ENCODE data around the gene NAV2.

The NAV2 gene

DNA sequence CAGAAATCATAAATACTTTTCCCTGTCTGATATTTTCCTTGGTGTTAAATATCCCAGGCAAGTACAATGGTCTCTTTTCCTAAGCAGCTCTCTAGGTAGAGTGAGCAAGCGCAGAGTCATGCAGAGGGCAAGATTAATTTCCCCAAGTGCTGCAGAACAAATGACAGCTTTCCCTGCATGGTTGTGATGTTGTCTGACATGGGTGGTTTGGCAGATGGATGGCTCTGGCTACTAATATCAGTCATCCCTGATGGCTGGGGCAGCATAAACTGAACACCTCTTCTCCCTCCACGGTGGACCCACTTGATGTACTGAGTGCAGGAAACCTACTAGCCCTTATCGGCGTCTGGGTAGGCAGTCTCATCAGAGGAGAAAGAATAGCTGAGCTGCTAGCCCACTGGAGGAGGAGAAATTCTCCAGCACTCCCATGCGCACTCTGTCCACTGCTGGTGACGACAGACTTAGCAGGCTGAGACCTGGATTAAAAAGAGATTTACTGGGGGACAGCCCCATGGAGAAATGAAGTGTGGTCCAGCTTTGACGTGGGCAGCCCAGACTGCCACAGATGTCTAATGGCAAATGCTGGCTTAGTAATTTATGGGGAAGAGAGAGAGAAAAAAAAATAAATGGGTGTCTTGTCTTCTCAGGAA lies 244.8 kb downstream of the NAV2 start:
- Histone ChIP-seq H3K27ac (ENCODE audit: low read depth, low read length) (no peak overlapping the region), H2AK5ac (ENCODE audit: low read length) (no peak overlapping the region), H2BK5ac (ENCODE audit: low read depth, low read length, poor library complexity) (no peak overlapping the region), H3K18ac (ENCODE audit: low read length) (no peak overlapping the region), H3K14ac (ENCODE audit: low read length) (no peak overlapping the region), H3K27me3 (ENCODE audit: insufficient read depth, low read length) (no peaks in the 10 kb centered on the region), H3K4ac (ENCODE audit: low read depth, low read length) (no peak overlapping the region), H4K12ac (ENCODE audit: low read depth, low read length) (no peak overlapping the region), H3K9me3 (ENCODE audit: insufficient read depth, low read depth, low read length) (no peaks in the 10 kb centered on the region), H4K8ac (ENCODE audit: low read depth, low read length) (no peak overlapping the region), H3K4me2 (ENCODE audit: low read length) (no peak overlapping the region), H3K4me1 (ENCODE audit: control insufficient read depth in 1 of 2, insufficient read depth in 2 of 2, low read length in 2 of 2) (peaks cover 6 to 10% of the 10 kb centered on the region in 2 experiments), H3K9ac (ENCODE audit: low read length) (no peak overlapping the region), H2BK120ac (ENCODE audit: insufficient read depth, low read length, poor library complexity) (no peak overlapping the region), H3K36me3 (ENCODE audit: control insufficient read depth in 1 of 2, insufficient read depth in 2 of 2, low read length in 2 of 2) (no peaks in the 10 kb centered on the region), H2BK12ac (ENCODE audit: low read length) (peak overlapping the region; percentile 12), H3K4me3 (ENCODE audit: low read depth, low read length) (no peak overlapping the region), H3K79me1 (ENCODE audit: low read length) (peaks cover 2% of the 10 kb centered on the region), H2AFZ (ENCODE audit: insufficient read depth, low read length, poor library complexity) (no peak overlapping the region), H4K91ac (ENCODE audit: low read depth, low read length) (no peak overlapping the region), H3K79me2 (ENCODE audit: control insufficient read depth, insufficient read depth, low read length, poor library complexity) (no peaks in the 10 kb centered on the region), H3K23ac (ENCODE audit: low read length) (no peak overlapping the region)
- DNase-seq = no peak
- no CpG with 5 or more reads among the region's 7 CpGs for WGBS (ENCODE audit: extremely low coverage, insufficient coverage, insufficient read length)

DNA sequence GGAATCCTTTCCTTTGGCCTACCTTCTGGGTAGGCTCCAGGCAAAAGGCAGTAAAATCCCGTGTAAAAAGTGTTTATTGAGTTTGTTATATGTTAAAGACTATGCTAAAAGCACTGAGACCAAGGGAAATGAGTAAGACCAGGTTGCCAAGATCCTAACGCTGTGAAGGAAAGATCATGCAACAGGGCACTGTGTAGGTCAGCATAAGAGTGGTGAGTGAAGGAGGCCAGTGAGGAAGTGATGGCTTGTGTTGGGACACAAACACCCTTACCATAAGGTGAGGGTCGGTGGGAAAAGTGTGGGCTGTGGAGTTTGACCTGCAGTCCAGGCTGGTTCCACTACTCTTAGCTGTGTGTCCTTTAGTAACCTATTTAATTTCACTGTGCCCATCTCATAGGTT lies 245.6 kb downstream of the NAV2 start:
- no peak overlapping the region for H3K4me2 ChIP-seq (ENCODE audit: low read length)
- no peak overlapping the region for H3K4ac ChIP-seq (ENCODE audit: low read depth, low read length)
- no peak overlapping the region for H2BK5ac ChIP-seq (ENCODE audit: low read depth, low read length, poor library complexity)
- H2AFZ ChIP-seq (ENCODE audit: insufficient read depth, low read length, poor library complexity) = no peak overlapping the region
- no peak overlapping the region for H3K27ac ChIP-seq (ENCODE audit: low read depth, low read length)
- H3K9ac ChIP-seq (ENCODE audit: low read length) = no peak overlapping the region
- no peak overlapping the region for H3K23ac ChIP-seq (ENCODE audit: low read length)
- DNase-seq = no peak
- H3K27me3 ChIP-seq (ENCODE audit: insufficient read depth, low read length) = no peaks in the 10 kb centered on the region
- no CpG with 5 or more reads among the region's 3 CpGs for WGBS (ENCODE audit: extremely low coverage, insufficient coverage, insufficient read length)
- no peak overlapping the region for H3K14ac ChIP-seq (ENCODE audit: low read length)
- H3K18ac ChIP-seq (ENCODE audit: low read length) = no peak overlapping the region
- H2AK5ac ChIP-seq (ENCODE audit: low read length) = no peak overlapping the region
- peaks cover 2% of the 10 kb centered on the region for H3K79me1 ChIP-seq (ENCODE audit: low read length)
- no peak overlapping the region for H4K8ac ChIP-seq (ENCODE audit: low read depth, low read length)
- peaks cover 7 to 10% of the 10 kb centered on the region in 2 experiments for H3K4me1 ChIP-seq (ENCODE audit: control insufficient read depth in 1 of 2, insufficient read depth in 2 of 2, low read length in 2 of 2)
- H3K4me3 ChIP-seq (ENCODE audit: low read depth, low read length) = no peak overlapping the region
- no peaks in the 10 kb centered on the region for H3K79me2 ChIP-seq (ENCODE audit: control insufficient read depth, insufficient read depth, low read length, poor library complexity)
- H4K91ac ChIP-seq (ENCODE audit: low read depth, low read length) = no peak overlapping the region
- peak overlapping the region; percentile 15 for H2BK120ac ChIP-seq (ENCODE audit: insufficient read depth, low read length, poor library complexity)
- no peak overlapping the region for H4K12ac ChIP-seq (ENCODE audit: low read depth, low read length)
- no peaks in the 10 kb centered on the region for H3K36me3 ChIP-seq (ENCODE audit: control insufficient read depth in 1 of 2, insufficient read depth in 2 of 2, low read length in 2 of 2)
- H3K9me3 ChIP-seq (ENCODE audit: insufficient read depth, low read depth, low read length) = no peaks in the 10 kb centered on the region
- H2BK12ac ChIP-seq (ENCODE audit: low read length) = no peak overlapping the region

DNA sequence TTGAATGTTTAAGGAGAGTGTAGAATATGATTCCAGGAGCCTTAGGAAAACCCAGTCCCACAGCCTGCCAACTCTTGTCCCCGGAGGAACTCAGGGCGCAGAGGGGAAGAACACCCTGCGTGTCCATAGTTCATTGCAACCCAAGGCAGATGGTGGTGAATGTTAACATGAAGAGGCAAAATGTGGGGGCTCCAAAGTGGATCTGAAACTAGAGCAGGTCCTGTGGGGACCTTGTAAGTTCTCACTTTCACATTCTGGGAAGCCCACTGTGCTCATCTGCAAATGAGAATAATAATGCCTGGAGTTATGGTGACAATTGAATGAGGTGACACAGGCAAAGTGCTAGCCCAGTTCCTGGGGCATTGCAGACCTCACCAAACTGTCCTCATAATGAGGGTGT lies 246.6 kb downstream of the NAV2 start:
- no peaks in the 10 kb centered on the region for H3K27me3 ChIP-seq (ENCODE audit: insufficient read depth, low read length)
- no peak overlapping the region for H3K4me2 ChIP-seq (ENCODE audit: low read length)
- H3K27ac ChIP-seq (ENCODE audit: low read depth, low read length) = no peak overlapping the region
- no peak overlapping the region for H2AFZ ChIP-seq (ENCODE audit: insufficient read depth, low read length, poor library complexity)
- no peaks in the 10 kb centered on the region for H3K36me3 ChIP-seq (ENCODE audit: control insufficient read depth in 1 of 2, insufficient read depth in 2 of 2, low read length in 2 of 2)
- H4K8ac ChIP-seq (ENCODE audit: low read depth, low read length) = no peak overlapping the region
- H2BK5ac ChIP-seq (ENCODE audit: low read depth, low read length, poor library complexity) = no peak overlapping the region
- H2BK120ac ChIP-seq (ENCODE audit: insufficient read depth, low read length, poor library complexity) = no peak overlapping the region
- no peaks in the 10 kb centered on the region for H3K9me3 ChIP-seq (ENCODE audit: insufficient read depth, low read depth, low read length)
- H2AK5ac ChIP-seq (ENCODE audit: low read length) = no peak overlapping the region
- H3K14ac ChIP-seq (ENCODE audit: low read length) = no peak overlapping the region
- no peak overlapping the region for H3K9ac ChIP-seq (ENCODE audit: low read length)
- H3K23ac ChIP-seq (ENCODE audit: low read length) = no peak overlapping the region
- H3K4ac ChIP-seq (ENCODE audit: low read depth, low read length) = no peak overlapping the region
- no CpG with 5 or more reads among the region's 3 CpGs for WGBS (ENCODE audit: extremely low coverage, insufficient coverage, insufficient read length)
- no peak overlapping the region for H3K18ac ChIP-seq (ENCODE audit: low read length)
- no peak overlapping the region for H3K4me3 ChIP-seq (ENCODE audit: low read depth, low read length)
- peaks cover 2 to 4% of the 10 kb centered on the region in 2 experiments for H3K4me1 ChIP-seq (ENCODE audit: control insufficient read depth in 1 of 2, insufficient read depth in 2 of 2, low read length in 2 of 2)
- no peak overlapping the region for H2BK12ac ChIP-seq (ENCODE audit: low read length)
- H4K12ac ChIP-seq (ENCODE audit: low read depth, low read length) = no peak overlapping the region
- DNase-seq = no peak
- no peaks in the 10 kb centered on the region for H3K79me2 ChIP-seq (ENCODE audit: control insufficient read depth, insufficient read depth, low read length, poor library complexity)
- H3K79me1 ChIP-seq (ENCODE audit: low read length) = no peaks in the 10 kb centered on the region
- H4K91ac ChIP-seq (ENCODE audit: low read depth, low read length) = no peak overlapping the region

DNA sequence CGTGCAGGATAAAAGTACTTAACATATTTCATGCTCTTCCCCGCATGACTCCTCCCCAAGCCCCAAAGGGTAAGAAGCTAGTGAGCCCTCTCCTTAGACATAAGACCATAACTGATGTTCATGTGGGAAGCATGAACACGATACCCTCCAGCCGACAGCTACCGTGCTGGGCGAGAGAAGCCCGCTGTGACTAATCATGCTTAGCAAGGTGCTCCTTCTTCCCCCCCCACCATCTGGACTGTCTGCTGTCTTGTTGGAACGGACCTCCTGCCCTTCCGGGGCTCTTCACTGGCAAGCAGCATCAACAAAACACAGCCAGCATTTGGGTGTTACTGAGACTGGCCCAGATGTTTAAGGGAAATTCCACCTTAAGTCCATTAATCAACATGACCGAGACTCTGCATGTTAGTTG lies 247.0 kb downstream of the NAV2 start:
- Histone ChIP-seq H2BK120ac (ENCODE audit: insufficient read depth, low read length, poor library complexity) (no peak overlapping the region), H4K91ac (ENCODE audit: low read depth, low read length) (no peak overlapping the region), H3K18ac (ENCODE audit: low read length) (no peak overlapping the region), H3K27me3 (ENCODE audit: insufficient read depth, low read length) (no peaks in the 10 kb centered on the region), H2BK12ac (ENCODE audit: low read length) (no peak overlapping the region), H3K4ac (ENCODE audit: low read depth, low read length) (no peak overlapping the region), H3K9ac (ENCODE audit: low read length) (no peak overlapping the region), H3K36me3 (ENCODE audit: control insufficient read depth in 1 of 2, insufficient read depth in 2 of 2, low read length in 2 of 2) (no peaks in the 10 kb centered on the region), H2BK5ac (ENCODE audit: low read depth, low read length, poor library complexity) (no peak overlapping the region), H3K4me1 (ENCODE audit: control insufficient read depth in 1 of 2, insufficient read depth in 2 of 2, low read length in 2 of 2) (peaks cover 2 to 4% of the 10 kb centered on the region in 2 experiments), H3K79me2 (ENCODE audit: control insufficient read depth, insufficient read depth, low read length, poor library complexity) (no peaks in the 10 kb centered on the region), H4K8ac (ENCODE audit: low read depth, low read length) (no peak overlapping the region), H3K23ac (ENCODE audit: low read length) (no peak overlapping the region), H3K4me3 (ENCODE audit: low read depth, low read length) (no peak overlapping the region), H3K14ac (ENCODE audit: low read length) (no peak overlapping the region), H3K9me3 (ENCODE audit: insufficient read depth, low read depth, low read length) (no peaks in the 10 kb centered on the region), H3K79me1 (ENCODE audit: low read length) (no peaks in the 10 kb centered on the region), H2AFZ (ENCODE audit: insufficient read depth, low read length, poor library complexity) (no peak overlapping the region), H2AK5ac (ENCODE audit: low read length) (no peak overlapping the region), H3K4me2 (ENCODE audit: low read length) (no peak overlapping the region), H4K12ac (ENCODE audit: low read depth, low read length) (no peak overlapping the region), H3K27ac (ENCODE audit: low read depth, low read length) (no peak overlapping the region)
- no peak for DNase-seq
- WGBS (ENCODE audit: extremely low coverage, insufficient coverage, insufficient read length) = no CpG with 5 or more reads among the region's 10 CpGs

Data from trophoblast cell (in vitro differentiated cells and primary cell).